Measurements from ENCODE around the gene LEO1. TPM values are rescaled to one million over a fixed set of nuclear protein-coding genes. Genes with fewer than 3 reads are reported as not detected.

Gene LEO1
- total and polyA plus RNA-seq, 2 donors (not counting 1 experiment from before 2014, with no cell fraction given) = 1.9 to 19.1 TPM

- no peaks in the 10 kb centered on the region for H3K9me3 Mint-ChIP-seq (ENCODE audit: insufficient read depth)
- no peak overlapping the region for H3K9ac ChIP-seq (ENCODE audit: low read length)
- ChIA-PET POLR2A (no interaction called here), CTCF (no interaction called here)
- WGBS (ENCODE audit: insufficient coverage) = 100% methylated on average over 2 of the region's 2 CpGs
- no peaks in the 10 kb centered on the region for H3K9me3 ChIP-seq (ENCODE audit: control extremely low read depth in 1 of 3, control insufficient read depth in 2 of 3, insufficient read depth in 1 of 3, low read length in 2 of 3)
- no peak overlapping the region for H2AFZ ChIP-seq (ENCODE audit: insufficient read depth, low read depth, low read length, poor library complexity, severe bottlenecking)
- TF ChIP-seq CTCF (IDR thresholded peaks at IDR 0.05) (no peak), EZH2 (IDR thresholded peaks at IDR 0.05; ENCODE audit: borderline replicate concordance, insufficient read depth, low read depth, low read length, poor library complexity, severe bottlenecking) (no peak)
- H4K20me1 ChIP-seq (ENCODE audit: control insufficient read depth, insufficient read depth, low read length, poor library complexity, severe bottlenecking) = peaks cover 10% of the 10 kb centered on the region
- DNase-seq = no peak
- peaks cover 17% of the 10 kb centered on the region for H3K79me2 ChIP-seq (ENCODE audit: control insufficient read depth, insufficient read depth, low read length)
- H3K27ac ChIP-seq (ENCODE audit: low read length in 2 of 2) = no peak overlapping the region
- H3K4me3 ChIP-seq (ENCODE audit: control extremely low read depth in 1 of 5, extremely low read depth in 1 of 5, insufficient read depth in 1 of 5, low read depth in 2 of 5, low read length in 4 of 5) = no peak overlapping the region
- no peak overlapping the region for H3K4me2 ChIP-seq (replicated peaks; ENCODE audit: low read depth, low read length, poor library complexity, severe bottlenecking)
- H3K4me1 ChIP-seq (ENCODE audit: control insufficient read depth in 2 of 2, insufficient read depth in 2 of 2, low read length in 2 of 2) = peaks cover 16 to 19% of the 10 kb centered on the region in 2 donors
- peaks cover 18% of the 10 kb centered on the region for H3K4me1 Mint-ChIP-seq
- intact Hi-C loops (cut with micrococcal nuclease) = no loop called here
- no peaks in the 10 kb centered on the region for H3K27me3 ChIP-seq (replicated peaks in 1 of 4; ENCODE audit: control extremely low read depth in 1 of 4, control insufficient read depth in 3 of 4, insufficient read depth in 4 of 4, low read length in 3 of 4)
- H3K27ac Mint-ChIP-seq = peak overlapping the region; percentile 32
- no peak for ATAC-seq (ENCODE audit: low read depth)
- H3K27me3 Mint-ChIP-seq = no peaks in the 10 kb centered on the region
- H3K36me3 ChIP-seq (replicated peaks in 1 of 2; ENCODE audit: control extremely low read depth in 1 of 2, control insufficient read depth in 1 of 2, extremely low read depth in 1 of 2, insufficient read depth in 2 of 2, low read length in 1 of 2) = no peaks in the 10 kb centered on the region
- no peak overlapping the region for H3K4me3 Mint-ChIP-seq
Observed at GRCh38 chr15:52016316-52016715, 44.7 kb upstream of the LEO1 start.

- CTCF ChIA-PET = no interaction called here
- H3K27ac ChIP-seq (ENCODE audit: low read length in 2 of 2) = no peak overlapping the region
- H3K4me3 ChIP-seq (ENCODE audit: control extremely low read depth in 1 of 5, extremely low read depth in 1 of 5, insufficient read depth in 1 of 5, low read depth in 2 of 5, low read length in 4 of 5) = no peak overlapping the region
- no peaks in the 10 kb centered on the region for H3K9me3 Mint-ChIP-seq (ENCODE audit: insufficient read depth)
- H3K9ac ChIP-seq (ENCODE audit: low read length) = no peak overlapping the region
- intact Hi-C loops (cut with micrococcal nuclease) = no loop called here
- no peaks in the 10 kb centered on the region for H3K27me3 Mint-ChIP-seq
- DNase-seq (no peak), ATAC-seq (ENCODE audit: low read depth) (no peak)
- H3K4me1 Mint-ChIP-seq = peaks cover 5% of the 10 kb centered on the region
- WGBS (ENCODE audit: insufficient coverage) = no CpG with 5 or more reads among the region's 1 CpG
- peaks cover under 1% of the 10 kb centered on the region for H3K79me2 ChIP-seq (ENCODE audit: control insufficient read depth, insufficient read depth, low read length)
- no peak overlapping the region for H2AFZ ChIP-seq (ENCODE audit: insufficient read depth, low read depth, low read length, poor library complexity, severe bottlenecking)
- POLR2A ChIA-PET = no interaction called here
- H3K4me1 ChIP-seq (ENCODE audit: control insufficient read depth in 2 of 2, insufficient read depth in 2 of 2, low read length in 2 of 2) = peaks cover 4 to 6% of the 10 kb centered on the region in 2 donors
- H3K9me3 ChIP-seq (ENCODE audit: control extremely low read depth in 1 of 3, control insufficient read depth in 2 of 3, insufficient read depth in 1 of 3, low read length in 2 of 3) = no peaks in the 10 kb centered on the region
- no peak overlapping the region for H3K4me3 Mint-ChIP-seq
- H4K20me1 ChIP-seq (ENCODE audit: control insufficient read depth, insufficient read depth, low read length, poor library complexity, severe bottlenecking) = no peaks in the 10 kb centered on the region
- H3K36me3 ChIP-seq (replicated peaks in 1 of 2; ENCODE audit: control extremely low read depth in 1 of 2, control insufficient read depth in 1 of 2, extremely low read depth in 1 of 2, insufficient read depth in 2 of 2, low read length in 1 of 2) = no peaks in the 10 kb centered on the region
- no peak overlapping the region for H3K27ac Mint-ChIP-seq
- H3K27me3 ChIP-seq (replicated peaks in 1 of 4; ENCODE audit: control extremely low read depth in 1 of 4, control insufficient read depth in 3 of 4, insufficient read depth in 4 of 4, low read length in 3 of 4) = no peaks in the 10 kb centered on the region
- H3K4me2 ChIP-seq (replicated peaks; ENCODE audit: low read depth, low read length, poor library complexity, severe bottlenecking) = no peak overlapping the region
- no peak for TF ChIP-seq EZH2 (IDR thresholded peaks at IDR 0.05; ENCODE audit: borderline replicate concordance, insufficient read depth, low read depth, low read length, poor library complexity, severe bottlenecking)
- TF ChIP-seq CTCF (IDR thresholded peaks at IDR 0.05) = no peak
Observed at GRCh38 chr15:52014616-52015015, 43.0 kb upstream of the LEO1 start.
